SJSA1 (cell line): ENCODE data around the gene LPCAT1. TPM values are rescaled to one million over a fixed set of nuclear protein-coding genes. Genes with fewer than 3 reads are reported as not detected.

ENCODE experiments used
- DNase-seq, 2 experiments: peaks; one replicate each; pipeline ENCODE4 v3.0.0-alpha.2; 2015 to 2020; ENCODE audit warnings: low spot score in 2 of 2, low read depth in 1 of 2
- H3K27ac ChIP-seq: fragments of 250-450 bp; sonication (Bioruptor Pico); 2 replicates; pipeline ENCODE4 v1.5.1; 2020; ENCODE audit warnings: mild to moderate bottlenecking, moderate library complexity
- H3K27me3 ChIP-seq: fragments of 250-450 bp; sonication (Bioruptor Pico); replicated peaks from 2 replicates; pipeline ENCODE4 v1.5.1; 2020; ENCODE audit warnings: mild to moderate bottlenecking, moderate library complexity
- H3K36me3 ChIP-seq: fragments of 250-450 bp; sonication (Bioruptor Pico); 2 replicates; pipeline ENCODE4 v1.5.1; 2020; ENCODE audit warnings: mild to moderate bottlenecking
- H3K4me1 ChIP-seq: fragments of 250-450 bp; sonication (Bioruptor Pico); replicated peaks from 2 replicates; pipeline ENCODE4 v1.6.1; 2021; ENCODE audit warnings: mild to moderate bottlenecking
- H3K4me3 ChIP-seq: fragments of 250-450 bp; sonication (Bioruptor Pico); 2 replicates; pipeline ENCODE4 v1.5.1; 2020; ENCODE audit warnings: mild to moderate bottlenecking
- H3K9me3 ChIP-seq: fragments of 250-450 bp; sonication (Bioruptor Pico); replicated peaks from 2 replicates; pipeline ENCODE4 v1.5.1; 2020; ENCODE audit warnings: mild to moderate bottlenecking
- total RNA-seq: library from RNA; depleted of rRNA; stranded (reverse); fragments of >200 nt; shearing (Covaris generic); gene quantifications from 2 replicates; pipeline ENCODE4 v1.2.3, GENCODE V29; 2014

Gene LPCAT1
- total RNA-seq, 1 experiment from 2014 or later, result 28.2 TPM

DNA sequence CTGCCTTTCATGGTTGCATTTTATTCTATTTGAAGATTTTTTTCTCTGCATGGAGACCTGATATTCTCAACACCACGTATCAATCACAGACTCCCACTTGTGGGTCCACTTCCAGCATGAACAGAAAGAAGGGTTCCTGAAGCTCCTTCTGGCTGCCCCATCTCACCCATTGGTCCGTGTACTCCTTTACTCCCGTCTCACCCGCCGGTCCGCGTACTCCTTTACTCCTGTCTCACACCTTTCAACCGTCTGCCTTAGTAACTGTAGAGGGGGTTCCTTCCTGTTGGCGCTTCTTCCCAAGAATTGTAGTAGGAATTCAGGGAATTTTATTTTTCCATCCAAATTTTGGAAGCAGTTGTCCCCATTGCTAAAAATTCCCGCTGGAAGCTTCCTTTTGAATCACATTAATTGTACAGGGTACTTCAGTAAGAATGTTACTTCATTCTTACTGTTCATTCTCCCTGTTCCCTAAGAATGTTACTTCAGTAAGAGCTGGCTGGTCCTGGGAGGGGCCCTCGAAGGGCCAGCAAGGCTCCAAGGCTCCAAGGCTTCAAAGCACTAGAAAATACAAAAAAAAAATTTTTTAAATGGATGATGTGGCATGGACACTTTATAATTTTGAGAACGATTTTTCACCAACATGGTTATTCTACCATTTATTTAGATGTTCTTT is 3.9 kb upstream of the LPCAT1 start:
- DNase-seq, result peak in 1 of 2 experiments; percentile 23

DNA sequence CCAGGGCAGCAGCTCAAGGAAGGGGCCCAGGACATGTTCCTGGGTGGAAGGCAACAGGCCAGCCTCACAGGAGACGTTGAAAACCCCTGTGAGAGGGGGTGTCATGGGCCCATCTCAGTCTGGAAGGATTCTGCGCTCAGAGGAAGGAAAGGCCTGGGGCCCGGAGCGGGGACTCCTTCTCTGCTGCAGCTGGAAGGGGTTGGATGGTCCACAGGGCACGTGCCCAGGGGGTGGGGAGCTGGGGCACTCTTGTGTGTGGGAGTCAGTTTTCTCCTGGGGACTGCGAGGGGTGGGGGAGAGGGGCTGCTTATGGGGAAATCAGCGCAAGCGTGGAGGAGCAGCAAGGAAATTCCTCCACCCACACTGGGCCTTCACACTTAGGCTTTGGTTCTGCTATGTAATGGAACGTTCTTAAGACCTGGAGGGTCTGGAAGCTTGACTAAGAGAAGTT is 2.9 kb upstream of the LPCAT1 start:
- DNase-seq, result peak in 1 of 2 experiments; percentile 49
- Histone ChIP-seq H3K36me3 (peaks cover 11% of the 10 kb centered on the region; the same call in 1 of the 2 replicates), H3K27me3 (peaks cover 15% of the 10 kb centered on the region), H3K4me1 (peaks cover 18% of the 10 kb centered on the region), H3K9me3 (peaks cover 3% of the 10 kb centered on the region; the same call in 1 of the 2 replicates), H3K4me3 (no peak overlapping the region), H3K27ac (no peak overlapping the region)

More for the DNA sequence above, 3.9 kb upstream of the LPCAT1 start:
- peaks cover 6% of the 10 kb centered on the region; the same call in 1 of the 2 replicates for H3K36me3 ChIP-seq
- peaks cover 3% of the 10 kb centered on the region; the same call in 1 of the 2 replicates for H3K9me3 ChIP-seq
- no peak overlapping the region for H3K4me3 ChIP-seq
- no peak overlapping the region for H3K27ac ChIP-seq
- peaks cover 12% of the 10 kb centered on the region for H3K4me1 ChIP-seq
- peaks cover 19% of the 10 kb centered on the region for H3K27me3 ChIP-seq

DNA sequence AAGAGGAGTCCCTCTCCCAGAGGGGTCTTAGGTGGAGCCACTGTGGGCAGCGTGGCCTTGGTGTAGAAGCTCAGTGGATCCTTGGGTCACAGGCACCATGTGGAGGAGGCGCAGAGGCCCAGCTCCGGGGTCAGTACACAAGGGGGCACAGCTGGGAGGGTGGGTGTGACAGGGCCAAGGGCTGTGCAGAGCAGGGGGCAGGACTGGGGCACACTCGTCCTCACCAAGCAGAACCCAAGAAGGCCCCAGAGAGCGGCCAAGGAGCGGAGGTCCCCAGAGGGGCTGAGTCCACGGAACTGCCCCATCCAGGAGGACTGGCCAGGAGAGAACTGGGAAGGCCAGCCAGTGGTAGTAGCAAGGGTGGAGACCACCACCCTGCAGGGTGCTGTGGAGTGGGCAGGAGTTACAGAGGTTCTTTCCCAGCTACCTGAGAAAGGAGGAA is 2.5 kb upstream of the LPCAT1 start:
- Histone ChIP-seq H3K27ac (no peak overlapping the region), H3K4me3 (no peak overlapping the region), H3K36me3 (peaks cover 12% of the 10 kb centered on the region), H3K9me3 (peaks cover 3% of the 10 kb centered on the region; the same call in 1 of the 2 replicates), H3K27me3 (peaks cover 15% of the 10 kb centered on the region), H3K4me1 (peaks cover 18% of the 10 kb centered on the region)
- DNase-seq, result peak in 1 of 2 experiments; percentile 45

DNA sequence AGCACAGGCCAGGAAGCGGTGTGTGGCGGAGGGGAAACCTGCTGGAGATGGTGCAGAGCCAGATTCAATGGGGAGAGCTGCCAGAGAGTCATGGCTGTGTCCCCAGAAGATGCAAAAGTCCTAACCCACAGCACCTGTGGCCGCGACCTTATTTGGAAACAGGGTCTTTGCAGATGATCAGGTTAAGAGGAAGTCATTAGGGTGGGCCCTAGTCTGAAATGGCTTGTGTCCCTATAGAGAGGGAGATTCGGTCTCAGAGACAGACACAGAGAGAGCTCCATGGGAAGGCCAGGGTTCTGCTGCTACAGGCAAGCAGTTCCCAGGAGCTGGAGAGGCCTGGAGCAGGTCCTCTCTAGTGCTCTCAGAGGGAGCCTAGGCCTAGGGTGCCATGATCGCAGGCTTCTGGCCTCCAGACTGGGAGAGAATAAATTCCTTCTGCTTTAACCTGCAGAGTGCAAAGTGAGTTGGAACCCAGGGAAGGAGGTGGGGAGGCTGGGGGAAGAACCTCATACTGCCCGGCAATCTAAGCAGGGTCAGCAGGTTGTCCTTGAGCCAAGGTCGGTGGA is 1.9 kb upstream of the LPCAT1 start:
- Histone ChIP-seq H3K27ac (no peak overlapping the region), H3K27me3 (peaks cover 15% of the 10 kb centered on the region), H3K36me3 (peaks cover 16% of the 10 kb centered on the region), H3K4me1 (peaks cover 18% of the 10 kb centered on the region), H3K4me3 (no peak overlapping the region), H3K9me3 (peaks cover 3% of the 10 kb centered on the region; the same call in 1 of the 2 replicates)
- DNase-seq, result no peak

DNA sequence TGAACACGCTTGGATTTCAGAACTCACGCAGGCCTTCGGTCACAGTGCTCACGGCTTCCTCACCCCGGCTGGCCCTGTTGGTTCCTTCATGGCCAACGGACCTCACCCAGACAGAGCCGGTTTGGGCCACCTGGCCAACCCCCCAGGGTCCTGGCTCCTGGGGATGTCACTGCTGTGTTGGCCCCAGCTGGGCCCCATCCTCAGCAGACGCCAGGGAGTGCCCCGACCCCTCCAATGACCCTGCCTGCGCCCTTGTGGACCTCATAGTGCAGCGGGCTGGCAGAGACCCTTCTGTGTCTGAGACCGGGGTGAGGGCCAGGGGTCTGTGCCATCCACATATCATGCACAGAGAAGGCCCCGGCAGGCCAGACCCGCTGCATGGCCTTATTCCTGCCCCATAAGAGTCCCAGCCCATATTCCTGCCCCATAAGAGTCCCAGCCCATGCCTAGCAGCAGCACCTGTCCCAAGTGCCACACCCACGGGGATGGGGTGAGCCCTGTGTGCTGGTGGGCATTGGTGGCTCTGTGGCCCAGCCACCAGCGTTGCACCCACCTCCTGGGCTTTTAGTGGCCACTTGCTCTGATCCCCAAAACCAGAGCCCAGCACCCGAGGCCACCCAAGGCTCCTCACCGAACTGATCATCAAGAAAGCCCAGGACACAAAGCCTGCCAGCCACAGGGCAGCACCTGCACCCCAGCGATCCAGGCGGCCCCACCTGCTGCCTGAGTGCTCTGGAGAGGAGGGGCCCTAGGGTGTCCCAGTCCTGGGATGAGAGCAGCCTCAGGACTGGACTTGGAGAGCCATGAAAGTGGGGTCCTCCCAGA is 1.3 kb upstream of the LPCAT1 start:
- no peak overlapping the region for H3K27ac ChIP-seq
- H3K36me3 ChIP-seq, result peaks cover 16% of the 10 kb centered on the region
- peak in 1 of 2 experiments; percentile 49 for DNase-seq
- H3K9me3 ChIP-seq, result peaks cover 3% of the 10 kb centered on the region; the same call in 1 of the 2 replicates
- peaks cover 18% of the 10 kb centered on the region for H3K4me1 ChIP-seq
- peak overlapping the region; percentile 97 for H3K4me3 ChIP-seq
- peaks cover 11% of the 10 kb centered on the region for H3K27me3 ChIP-seq

DNA sequence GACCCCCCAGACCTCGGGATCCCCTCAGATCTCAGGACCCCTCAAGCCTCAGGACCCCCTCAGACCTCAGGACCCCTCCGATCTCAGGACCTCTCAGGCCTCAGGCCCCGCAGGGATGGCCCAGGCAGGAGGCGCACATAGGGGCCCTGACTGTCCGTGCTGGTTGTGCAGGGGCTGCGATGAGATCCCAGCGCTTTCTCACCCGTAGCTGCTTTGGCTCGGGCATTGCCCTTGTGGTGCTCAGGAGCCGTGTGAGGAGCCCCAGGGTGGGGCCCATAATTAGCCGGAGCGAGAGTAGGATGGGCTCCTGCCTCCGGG is 680 bp upstream of the LPCAT1 start:
- peaks cover 18% of the 10 kb centered on the region for H3K4me1 ChIP-seq
- H3K27me3 ChIP-seq, result peaks cover 8% of the 10 kb centered on the region
- no peak for DNase-seq
- peaks cover 3% of the 10 kb centered on the region; the same call in 1 of the 2 replicates for H3K9me3 ChIP-seq
- H3K4me3 ChIP-seq, result peak overlapping the region; percentile 97
- H3K36me3 ChIP-seq, result peaks cover 16% of the 10 kb centered on the region
- H3K27ac ChIP-seq, result peak overlapping the region; percentile 59; the same call in 1 of the 2 replicates

DNA sequence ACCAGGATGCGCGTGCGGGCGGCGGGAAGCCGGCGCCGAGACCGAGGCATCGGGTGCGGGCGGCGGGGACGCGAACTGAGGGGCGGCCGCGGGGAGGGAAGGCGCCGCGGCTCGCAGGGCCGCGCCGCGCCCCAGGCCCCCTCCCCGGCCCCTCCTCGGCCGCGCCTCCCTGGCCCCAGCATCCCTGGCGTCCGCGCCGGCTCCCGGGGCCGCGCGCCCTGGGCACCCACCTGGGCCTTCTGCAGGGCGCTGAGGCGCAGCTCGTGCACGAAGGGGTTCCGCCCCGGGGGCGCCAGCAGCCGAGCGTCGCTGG is 324 bp downstream of the LPCAT1 start:
- peaks cover 18% of the 10 kb centered on the region for H3K4me1 ChIP-seq
- H3K9me3 ChIP-seq, result peaks cover 3% of the 10 kb centered on the region; the same call in 1 of the 2 replicates
- H3K27me3 ChIP-seq, result 0 out of 2 replicates have a peak, but pooled peaks cover 3% of the 10 kb centered on the region
- no peak overlapping the region for H3K27ac ChIP-seq
- peaks cover 16% of the 10 kb centered on the region for H3K36me3 ChIP-seq
- no peak for DNase-seq
- peak overlapping the region; percentile 97 for H3K4me3 ChIP-seq

DNA sequence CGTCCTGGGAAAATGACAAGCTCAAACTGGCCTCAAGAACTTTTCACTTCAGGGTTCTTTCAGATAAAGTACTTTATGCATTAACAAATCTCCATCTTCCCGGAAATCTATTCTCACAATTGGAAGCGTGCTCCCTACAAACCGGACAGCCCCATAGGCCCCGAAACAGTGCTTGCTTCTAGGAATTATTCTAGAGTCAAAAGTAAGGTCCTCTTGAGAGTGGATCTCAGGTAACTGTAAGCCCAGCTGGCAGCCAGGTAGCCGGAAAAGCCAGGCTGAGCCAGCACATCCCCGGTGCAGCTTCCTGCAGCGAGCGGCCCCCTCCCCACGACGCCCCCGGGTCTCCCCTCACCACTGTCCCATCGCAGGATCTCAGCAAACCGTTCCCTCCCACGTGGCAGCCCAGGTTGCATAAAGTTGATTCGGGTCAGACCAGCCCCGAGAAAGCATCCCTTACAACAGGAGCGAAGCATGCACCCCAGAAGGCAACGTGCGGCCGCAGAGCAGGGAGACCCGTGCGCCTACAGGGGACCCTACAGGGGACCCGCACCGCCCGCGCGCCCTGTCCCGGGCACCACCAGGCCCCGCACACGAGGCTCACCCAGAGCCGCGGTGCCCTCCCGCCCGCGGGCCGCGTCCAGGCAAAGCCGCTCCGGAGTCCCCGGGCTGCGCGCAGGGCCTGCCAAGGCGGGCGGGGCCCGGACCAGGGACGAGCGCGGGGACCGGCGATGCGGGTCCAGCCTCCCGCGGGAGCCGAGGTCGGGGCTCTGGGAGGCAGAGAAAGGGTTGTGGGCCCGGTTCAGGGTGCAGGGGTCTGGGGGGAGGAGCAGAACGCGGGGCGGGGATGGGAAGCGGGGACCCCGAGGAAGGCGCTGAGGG is 920 bp downstream of the LPCAT1 start:
- peaks cover 16% of the 10 kb centered on the region for H3K36me3 ChIP-seq
- peak overlapping the region; percentile 97 for H3K4me3 ChIP-seq
- H3K27me3 ChIP-seq, result no peaks in the 10 kb centered on the region
- DNase-seq, result peak in 1 of 2 experiments; percentile 46
- peaks cover 3% of the 10 kb centered on the region; the same call in 1 of the 2 replicates for H3K9me3 ChIP-seq
- H3K4me1 ChIP-seq, result peaks cover 18% of the 10 kb centered on the region
- no peak overlapping the region for H3K27ac ChIP-seq

DNA sequence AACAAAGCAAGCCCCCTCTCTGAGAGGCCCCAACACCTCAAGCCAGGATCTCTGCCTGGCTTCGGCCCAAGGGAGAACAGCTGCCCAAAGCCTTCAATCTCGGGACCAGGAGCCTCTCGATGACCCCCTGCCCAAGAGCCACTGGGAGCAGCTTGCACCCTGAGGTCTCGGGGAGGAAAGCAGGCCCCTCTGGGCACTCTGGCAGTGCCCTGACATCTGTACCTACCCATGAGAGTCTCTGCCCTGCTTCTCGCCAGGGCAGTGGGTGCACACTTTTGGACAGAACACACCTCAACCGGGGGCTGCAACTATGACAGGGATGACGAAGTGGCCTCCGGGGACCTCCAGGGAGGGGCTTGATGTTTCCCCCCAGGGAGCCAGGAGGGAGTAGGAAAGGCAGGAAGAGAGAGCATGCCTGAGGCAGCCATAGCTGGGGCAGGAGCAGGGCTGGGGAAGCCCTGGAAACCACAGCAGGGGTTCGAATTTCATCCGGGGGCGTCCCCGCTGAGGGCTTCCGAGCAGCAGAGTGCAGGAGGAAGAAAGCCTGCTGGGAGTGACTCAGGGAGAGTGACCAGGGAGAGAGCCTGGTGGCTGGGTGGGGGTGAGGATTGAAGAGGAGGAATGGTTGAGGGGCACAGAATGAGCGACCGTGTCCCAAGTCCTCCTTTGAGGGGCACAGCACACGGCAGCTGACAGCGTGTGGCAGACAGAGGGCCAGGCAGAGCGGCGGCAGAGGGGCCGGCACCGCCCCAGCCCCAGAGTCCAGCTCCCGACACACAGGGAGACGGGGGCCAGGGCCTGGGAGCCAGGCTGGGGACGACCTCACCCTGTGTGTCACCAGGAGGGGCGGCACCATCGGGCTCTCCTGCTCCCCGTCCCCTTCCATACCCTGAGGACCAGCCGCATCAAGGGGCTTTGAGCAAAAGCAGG is 1.8 kb downstream of the LPCAT1 start:
- Histone ChIP-seq H3K27me3 (no peaks in the 10 kb centered on the region), H3K27ac (no peak overlapping the region), H3K4me1 (peaks cover 18% of the 10 kb centered on the region), H3K9me3 (peaks cover 3% of the 10 kb centered on the region; the same call in 1 of the 2 replicates), H3K4me3 (no peak overlapping the region), H3K36me3 (peaks cover 18% of the 10 kb centered on the region)
- DNase-seq, result peak in 1 of 2 experiments; percentile 52

DNA sequence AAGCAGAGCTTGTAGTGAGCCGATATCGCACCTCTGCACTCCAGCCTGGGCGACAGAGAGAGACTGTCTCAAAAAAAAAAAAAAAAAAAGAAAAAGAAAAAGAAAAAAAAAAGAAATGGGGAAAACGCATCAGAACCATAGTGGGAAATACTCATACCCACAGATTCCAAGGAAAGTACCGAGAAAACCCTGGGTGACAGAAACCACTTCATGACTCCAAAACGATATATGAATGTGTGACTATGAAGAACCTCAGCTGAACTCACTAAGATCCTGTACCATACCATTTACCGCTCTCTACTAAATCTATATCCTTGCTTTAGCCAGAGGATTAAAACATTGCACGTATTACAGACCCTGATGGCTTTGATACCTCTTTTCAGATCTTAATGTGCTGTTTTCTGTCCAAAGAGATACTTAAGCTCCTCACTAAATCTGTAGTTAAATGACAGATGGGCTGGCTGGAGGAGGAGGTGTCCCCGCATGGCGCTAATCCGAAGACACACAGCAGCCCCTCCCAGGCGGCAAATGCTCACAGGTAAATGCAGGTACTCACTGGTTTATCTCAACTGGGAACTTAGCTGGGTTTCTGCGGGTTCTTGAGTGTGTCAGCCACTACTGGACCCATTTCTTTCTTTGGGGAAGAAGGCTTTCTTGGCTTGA is 2.8 kb downstream of the LPCAT1 start:
- Histone ChIP-seq H3K9me3 (peaks cover 3% of the 10 kb centered on the region; the same call in 1 of the 2 replicates), H3K4me1 (peaks cover 18% of the 10 kb centered on the region), H3K27me3 (no peaks in the 10 kb centered on the region), H3K27ac (no peak overlapping the region), H3K4me3 (no peak overlapping the region), H3K36me3 (peaks cover 18% of the 10 kb centered on the region)
- DNase-seq, result peak in 1 of 2 experiments; percentile 37

DNA sequence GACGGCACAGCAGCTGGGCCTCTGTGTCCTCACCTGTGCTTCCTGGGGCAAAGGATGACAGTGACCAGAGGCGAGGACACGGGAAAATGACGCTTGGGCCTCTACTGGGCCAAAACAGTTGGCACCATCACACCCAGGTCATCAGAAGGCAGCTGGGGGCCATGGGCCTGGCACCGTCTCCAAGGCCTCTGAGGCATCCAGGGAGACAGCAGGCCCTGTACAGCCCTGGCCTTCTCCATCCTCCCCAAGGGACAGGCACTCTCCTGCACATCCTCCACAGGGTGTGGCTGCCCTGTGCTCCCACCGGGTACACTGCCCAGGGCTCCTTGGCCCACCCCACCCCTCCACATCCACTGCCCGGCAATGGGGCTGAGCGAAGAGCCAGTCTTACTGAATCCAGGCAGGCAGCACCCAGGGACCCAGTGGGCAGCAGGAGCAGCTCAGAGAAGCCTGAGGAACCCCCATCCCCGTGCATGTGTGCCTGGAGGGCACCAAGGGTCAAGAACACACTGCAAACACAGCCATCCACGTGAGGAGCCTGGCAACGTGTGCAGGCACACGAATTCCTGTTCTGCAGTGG is 4.0 kb downstream of the LPCAT1 start:
- Histone ChIP-seq H3K27ac (no peak overlapping the region), H3K36me3 (peaks cover 18% of the 10 kb centered on the region), H3K4me3 (no peak overlapping the region), H3K9me3 (peaks cover 3% of the 10 kb centered on the region; the same call in 1 of the 2 replicates), H3K27me3 (no peaks in the 10 kb centered on the region), H3K4me1 (peaks cover 18% of the 10 kb centered on the region)
- peak in 1 of 2 experiments; percentile 39 for DNase-seq
